Melanocyte of skin (primary cell): ENCODE data around the gene SCGB2A2. TPM values are rescaled to one million over a fixed set of nuclear protein-coding genes. Genes with fewer than 3 reads are reported as not detected.

Experiments
- total RNA-seq, 2 donors: library from RNA; depleted of rRNA; stranded (reverse); fragments of >200 nt; gene quantifications; 2 replicates each; pipeline ENCODE4 v1.2.3, GENCODE V29; 2012

The SCGB2A2 gene
- not detected for total RNA-seq

DNA sequence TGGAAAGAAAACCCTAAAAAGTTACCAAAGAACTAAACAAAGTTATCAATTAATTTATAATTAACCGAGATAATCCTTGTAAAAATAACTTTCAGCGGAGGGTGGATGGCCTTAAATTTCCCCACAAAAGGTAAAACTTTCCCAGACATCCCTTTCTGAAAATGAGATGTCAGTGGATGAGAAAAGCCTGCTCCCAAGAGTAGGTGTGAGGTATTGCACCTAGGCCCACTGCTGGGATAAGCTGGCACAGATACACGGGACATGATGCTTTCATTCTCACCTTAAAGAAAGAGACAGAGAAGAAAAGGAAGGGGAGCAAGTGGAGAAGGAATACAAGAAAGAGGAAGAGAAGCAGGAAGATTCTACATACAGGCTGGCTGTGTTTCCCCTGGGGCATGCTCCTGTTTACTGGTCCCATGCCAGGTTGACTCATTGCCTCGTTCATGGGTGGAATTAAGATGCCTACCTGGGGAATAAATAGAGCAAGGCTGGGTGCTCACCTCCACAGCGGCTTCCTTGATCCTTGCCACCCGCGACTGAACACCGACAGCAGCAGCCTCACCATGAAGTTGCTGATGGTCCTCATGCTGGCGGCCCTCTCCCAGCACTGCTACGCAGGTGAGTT is at the start of gene SCGB2A2:
Gene SCGB2A2, plus strand, starts transcription at position 505 of the 625 bp plus-strand sequence. Its CDS starts 59 bp downstream, at position 564.

GRCh38 chr11:62242021-62242420 is 27.9 kb upstream of the SCGB2A2 start, which contains the start of gene SCGB1D2:
SCGB1D2 (plus strand) TSS chr11:62242239; CDS start chr11:62242308, 69 bp downstream.

DNA sequence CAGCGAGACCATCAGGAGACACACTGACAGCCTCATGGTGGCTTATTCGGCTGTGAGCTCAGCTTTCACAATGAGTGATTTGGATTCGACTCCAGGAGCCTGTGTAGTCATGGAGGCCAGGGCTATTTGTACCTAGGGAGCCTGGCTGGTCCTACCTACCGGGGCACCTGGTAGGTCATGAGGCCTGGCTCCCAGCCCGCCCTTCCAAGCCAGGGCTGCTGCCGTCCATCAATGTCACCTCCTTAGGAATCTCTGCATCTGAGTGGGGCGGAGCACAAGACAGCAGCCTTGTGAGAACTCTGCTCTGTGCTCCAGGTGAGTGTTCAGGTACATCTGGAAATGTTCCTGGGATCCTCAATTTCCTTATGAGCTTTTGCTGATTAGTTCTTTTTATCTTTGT is 29.0 kb downstream of the SCGB2A2 start, which contains the start of gene SCGB1D4:
Gene SCGB1D4, minus strand, starts transcription at position 101 of the 400 bp plus-strand sequence. Its CDS starts 65 bp downstream, at position 36.

Other genes with a start within 250 kb of the SCGB2A2 start
- gene INCENP, start 146.1 kb upstream of the SCGB2A2 start, total RNA-seq = 100 to 1,000 TPM in 1 of 2 donors, 10 to 100 TPM in 1; 93.9 to 129 TPM
- not detected for gene SCGB1D1, start 79.9 kb upstream of the SCGB2A2 start, total RNA-seq
- gene SCGB2A1, start 61.5 kb upstream of the SCGB2A2 start, total RNA-seq = not detected
- not detected for gene SCGB1D2, start 27.9 kb upstream of the SCGB2A2 start, total RNA-seq
- not detected for gene SCGB1D4, start 28.9 kb downstream of the SCGB2A2 start, total RNA-seq
- gene ASRGL1, start 67.3 kb downstream of the SCGB2A2 start, total RNA-seq = 1 to 10 TPM; 2.1 to 4.3 TPM
- gene SCGB1A1, start 148.9 kb downstream of the SCGB2A2 start, total RNA-seq = not detected